HG03045 (cell line): ENCODE data around the gene GALNT9.

Experiments
- ATAC-seq: cut with Tn5 transposase; IDR thresholded peaks from one replicate; pipeline ENCODE4 v1.9.1; 2021; ENCODE audit warnings: mild to moderate bottlenecking, moderate library complexity; ENCODE audit not compliant: unreplicated experiment

The GALNT9 gene

GRCh38 chr12:132282031-132282949, 47.1 kb downstream of the GALNT9 start:
- ATAC-seq: no peak

DNA sequence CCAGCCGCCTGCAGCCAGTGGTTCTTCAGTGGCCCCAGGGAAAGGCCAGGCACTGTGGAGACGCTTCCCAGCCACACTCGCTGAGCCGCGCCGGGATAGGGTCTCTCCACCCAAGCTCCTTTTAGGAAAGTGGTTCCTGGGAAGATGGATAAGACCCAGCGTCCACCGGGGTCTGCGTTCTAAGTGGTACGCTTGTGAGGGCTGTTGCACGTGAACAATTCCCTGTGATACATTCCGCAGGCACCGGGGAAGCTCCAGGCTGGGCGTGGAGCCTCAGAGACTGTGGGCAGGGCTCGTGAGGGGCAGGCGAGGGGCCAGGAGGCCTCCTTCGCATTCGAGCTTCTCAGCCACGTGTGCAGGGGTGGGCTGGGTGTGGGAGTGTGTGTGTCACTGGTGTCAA, 48.4 kb downstream of the GALNT9 start:
- no peak for ATAC-seq

DNA sequence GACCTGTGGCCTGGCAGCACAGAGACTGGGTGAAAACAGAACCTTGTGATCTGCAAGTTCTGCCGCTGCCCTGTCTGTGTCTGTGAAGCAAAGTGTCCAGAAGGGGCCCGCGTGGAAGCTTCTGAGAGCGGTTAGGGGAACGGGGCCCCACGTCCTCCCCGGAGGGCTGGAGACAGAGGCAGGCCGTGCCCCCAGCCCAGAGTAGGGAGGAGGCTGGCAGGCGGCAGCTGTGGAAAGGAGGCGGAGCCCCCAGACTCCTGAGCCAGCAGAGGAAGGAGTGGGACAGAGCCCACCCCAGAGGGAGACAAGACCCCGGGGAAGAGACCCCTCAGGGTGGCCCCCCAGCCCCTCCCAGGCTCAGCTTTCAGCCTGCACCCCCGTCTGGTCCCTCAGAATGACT, 49.0 kb downstream of the GALNT9 start:
- ATAC-seq: no peak

DNA sequence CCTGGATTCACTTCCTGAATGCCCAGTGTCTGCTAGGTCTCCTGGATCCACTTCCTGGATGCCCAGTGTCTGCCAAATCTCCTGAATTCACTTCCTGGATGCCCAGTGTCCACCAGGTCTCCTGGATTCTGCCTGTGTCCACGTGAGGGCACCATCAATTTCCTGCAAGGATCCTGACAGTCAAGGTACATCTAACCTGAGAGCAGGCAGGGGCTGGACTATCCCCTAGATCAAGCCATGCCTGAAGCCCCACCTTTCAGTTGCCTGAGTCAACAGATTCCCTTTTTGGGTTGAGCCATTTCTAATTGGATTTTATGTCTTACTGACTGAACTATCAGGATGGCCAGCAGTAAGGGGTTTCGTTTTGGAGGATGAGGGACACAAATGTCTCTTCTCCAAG, 49.5 kb downstream of the GALNT9 start:
- ATAC-seq: no peak

- no peak for ATAC-seq
These were observed 50.1 kb downstream of the GALNT9 start for GRCh38 chr12:132279184-132279889.

DNA sequence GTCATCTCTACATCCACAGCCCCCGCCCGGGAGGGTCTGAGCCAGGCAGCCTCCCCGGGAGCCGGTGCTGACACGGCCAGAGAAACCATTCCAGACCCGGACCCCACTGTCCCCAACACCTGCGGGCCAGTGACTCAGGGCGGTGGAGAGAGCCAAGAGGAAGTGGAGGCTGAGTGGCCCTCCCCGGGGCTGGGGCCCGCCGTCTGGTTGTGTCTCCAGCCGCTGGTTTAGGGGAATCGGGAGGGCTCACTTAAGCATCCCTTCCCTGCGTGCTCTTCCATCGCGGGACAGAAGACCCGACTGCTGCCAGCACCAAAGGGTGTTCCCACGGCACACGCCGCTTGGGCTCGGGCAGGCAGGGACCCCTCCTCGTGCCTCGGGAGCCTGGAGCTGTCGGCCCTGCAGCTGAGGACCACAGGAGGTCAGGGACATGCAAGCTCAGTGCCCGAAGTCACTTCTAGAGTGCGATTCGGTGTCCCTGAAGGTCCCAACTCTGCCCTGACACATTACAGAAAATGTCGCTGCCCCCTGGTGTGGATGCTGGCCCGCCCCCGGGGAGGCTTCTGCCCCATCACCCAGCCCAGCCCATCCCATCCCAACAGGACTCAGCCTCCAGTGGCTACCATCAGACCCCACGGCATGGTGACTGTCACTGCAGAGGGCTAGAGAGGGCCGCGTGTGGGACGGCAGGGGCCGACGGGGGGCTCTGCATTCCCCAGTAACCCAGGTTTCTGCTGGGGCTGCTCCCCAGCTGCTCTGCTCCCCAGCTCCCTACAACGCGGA, 50.8 kb downstream of the GALNT9 start:
- ATAC-seq: no peak

DNA sequence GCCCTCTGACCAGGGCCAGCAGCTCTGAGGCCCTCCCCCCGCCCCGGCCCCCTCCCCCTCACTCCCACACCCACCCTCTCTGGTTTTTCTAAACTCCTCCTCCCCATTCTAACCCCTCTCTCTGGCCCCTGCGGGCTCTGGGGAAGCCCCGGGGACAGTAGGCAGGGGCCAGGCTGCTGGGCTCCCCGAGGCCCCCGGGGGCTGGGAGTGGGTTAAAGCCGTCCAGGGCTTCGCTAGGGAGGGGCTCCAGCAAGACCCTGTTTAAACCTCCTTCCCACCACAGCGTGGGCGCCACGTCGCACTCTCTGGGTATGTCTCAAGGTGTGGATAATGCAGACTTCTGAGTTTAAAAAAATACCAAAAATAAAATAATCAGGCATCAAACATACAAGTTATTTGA, 51.4 kb downstream of the GALNT9 start:
- no peak for ATAC-seq

DNA sequence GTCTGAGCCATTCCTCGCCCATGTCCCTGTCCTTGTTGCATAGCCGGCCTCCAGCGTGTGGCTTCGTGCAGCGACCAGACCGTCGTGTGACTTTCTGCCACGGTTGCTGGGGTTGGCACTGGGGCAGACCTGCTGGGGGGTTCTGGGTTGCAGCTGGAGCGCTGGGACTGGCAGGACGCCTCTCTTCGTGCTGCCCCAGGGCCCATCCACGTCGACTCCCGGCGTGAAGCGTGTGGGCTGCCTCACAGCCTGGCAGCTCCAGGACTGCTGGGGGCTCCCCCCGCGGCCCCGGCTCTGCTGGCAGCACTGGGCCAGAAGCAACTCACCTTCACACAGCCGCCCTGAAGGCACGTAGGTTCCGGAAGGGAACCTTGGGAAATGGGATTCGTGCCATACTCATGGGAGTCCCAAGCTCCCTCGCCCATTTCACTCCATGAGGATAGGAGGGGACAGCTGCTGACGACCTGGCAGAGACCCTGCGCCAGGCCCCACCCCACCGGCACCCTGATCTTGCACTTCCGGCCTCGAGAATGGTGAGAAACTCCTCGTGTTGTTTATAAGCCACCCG, 51.9 kb downstream of the GALNT9 start:
- ATAC-seq: no peak

- ATAC-seq: no peak
These were observed 52.5 kb downstream of the GALNT9 start for GRCh38 chr12:132276827-132277373.

DNA sequence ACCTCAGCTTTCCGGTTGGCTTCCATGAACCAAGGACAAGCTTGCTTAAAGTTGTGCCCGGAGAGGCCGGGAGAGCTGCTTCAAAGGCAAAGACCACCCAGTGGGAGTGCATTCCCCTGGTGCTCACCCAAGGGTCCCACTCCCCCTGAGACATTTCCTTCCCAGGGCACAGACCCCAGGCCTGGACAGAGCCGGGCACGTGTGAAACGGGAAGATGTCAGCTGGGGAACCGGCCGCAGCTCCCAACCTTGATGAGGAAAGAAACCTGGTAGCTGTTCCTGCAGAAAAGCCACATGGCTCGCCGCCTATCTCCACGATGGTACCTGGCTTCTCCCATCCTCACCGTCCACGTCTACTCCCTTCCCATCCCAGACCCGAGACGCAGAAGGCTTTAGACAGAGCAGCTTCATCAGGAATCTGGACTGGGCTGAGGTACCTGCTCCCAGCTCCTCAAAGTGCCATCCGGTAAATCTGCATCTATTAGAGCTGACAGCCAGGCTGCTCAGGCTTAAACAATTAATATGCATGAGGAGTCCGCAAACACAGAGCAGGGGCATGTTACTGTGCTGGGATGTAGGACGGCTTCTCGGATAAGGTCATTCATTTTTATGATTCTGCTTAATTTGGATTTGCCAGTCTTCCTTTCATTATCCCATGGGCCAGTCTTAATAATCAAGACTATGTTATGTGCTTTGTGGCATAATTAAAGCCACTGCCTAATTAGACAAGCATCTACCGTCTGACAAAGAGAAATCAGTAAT, 53.1 kb downstream of the GALNT9 start:
- no peak for ATAC-seq

DNA sequence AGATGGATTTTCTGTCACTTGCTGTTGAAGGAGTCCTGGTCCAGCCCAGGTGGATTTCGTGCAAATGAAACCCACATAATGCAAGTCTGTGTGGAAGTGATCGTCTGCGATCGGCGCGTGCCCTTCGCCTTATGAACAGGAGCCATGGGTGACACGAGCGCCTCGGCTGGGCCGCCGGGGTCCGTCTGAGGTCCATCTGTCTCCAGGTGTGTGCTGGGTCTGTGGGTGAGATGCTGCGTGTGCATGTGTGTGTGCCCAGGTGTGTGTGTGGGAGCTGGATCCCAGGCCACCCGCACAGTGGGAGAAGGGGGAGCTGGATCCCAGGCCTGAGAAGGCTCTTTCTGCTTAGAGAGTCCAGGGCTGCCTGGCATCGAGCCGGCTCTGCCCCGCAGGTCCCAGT, 53.8 kb downstream of the GALNT9 start:
- ATAC-seq: no peak

DNA sequence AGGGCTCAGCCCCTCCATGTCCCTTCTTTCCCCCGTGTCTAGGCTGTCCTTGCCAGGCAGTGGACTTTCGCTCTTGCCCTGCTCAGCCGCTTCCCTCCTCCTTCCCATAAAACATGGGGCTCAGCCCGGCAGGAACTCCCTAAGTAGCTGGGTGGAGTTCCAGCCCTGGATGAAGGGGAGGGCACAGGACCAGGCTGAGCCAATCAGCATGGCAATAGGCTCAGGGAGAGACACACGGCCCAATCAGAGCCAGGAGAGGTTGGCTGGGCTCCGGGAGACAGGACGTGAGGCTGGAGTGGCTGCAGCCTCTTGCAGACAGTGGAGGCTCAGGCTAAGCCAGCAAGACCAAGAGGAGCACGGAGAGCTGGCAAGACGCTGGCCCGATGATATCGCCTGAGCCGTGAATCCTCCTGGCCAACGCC, 54.3 kb downstream of the GALNT9 start:
- no peak for ATAC-seq

DNA sequence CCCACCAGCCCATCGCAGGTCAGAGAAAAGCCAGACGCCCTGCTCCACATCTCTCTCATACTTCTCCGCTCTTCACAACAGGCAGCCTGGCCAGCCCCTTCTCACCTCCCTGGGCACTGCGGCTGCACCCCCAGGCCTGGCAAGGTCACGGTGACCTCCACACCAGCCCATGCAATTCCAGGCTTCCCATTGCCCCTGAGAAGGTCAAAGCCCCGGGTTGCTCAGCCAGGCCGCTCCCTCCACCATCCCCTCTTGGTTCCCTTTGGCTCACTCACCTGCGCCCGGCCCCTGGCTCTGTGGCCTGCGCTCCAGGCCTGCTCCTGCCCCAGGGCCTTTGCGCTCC, 55.4 kb downstream of the GALNT9 start:
- no peak for ATAC-seq

DNA sequence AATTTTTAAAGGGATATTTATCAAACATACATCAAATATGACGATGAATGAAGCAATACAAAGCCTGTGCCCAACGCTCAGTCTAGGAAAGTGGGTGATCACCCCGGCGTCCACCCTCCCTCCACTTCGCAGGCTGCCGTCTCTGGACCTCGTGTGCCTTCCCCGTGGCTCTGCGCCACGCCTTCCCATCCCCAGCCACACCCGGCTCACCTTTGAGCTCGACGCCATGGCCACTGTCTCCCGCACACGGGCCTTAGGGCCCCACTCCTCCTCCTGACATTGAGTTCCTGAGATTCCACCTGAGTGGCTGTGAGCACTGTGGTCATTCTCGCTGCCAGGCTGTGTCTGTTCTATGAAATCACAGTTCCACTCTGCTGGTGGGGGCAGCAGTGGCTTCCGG, 56.7 kb downstream of the GALNT9 start:
- ATAC-seq: no peak

GRCh38 chr12:132271755-132272092, 57.7 kb downstream of the GALNT9 start:
- ATAC-seq: no peak

GRCh38 chr12:132270969-132271754, 58.2 kb downstream of the GALNT9 start:
- ATAC-seq: no peak

- no peak for ATAC-seq
These were observed 58.9 kb downstream of the GALNT9 start for GRCh38 chr12:132270516-132270915.

- ATAC-seq: no peak
These were observed 60.0 kb downstream of the GALNT9 start for GRCh38 chr12:132269271-132269968.

DNA sequence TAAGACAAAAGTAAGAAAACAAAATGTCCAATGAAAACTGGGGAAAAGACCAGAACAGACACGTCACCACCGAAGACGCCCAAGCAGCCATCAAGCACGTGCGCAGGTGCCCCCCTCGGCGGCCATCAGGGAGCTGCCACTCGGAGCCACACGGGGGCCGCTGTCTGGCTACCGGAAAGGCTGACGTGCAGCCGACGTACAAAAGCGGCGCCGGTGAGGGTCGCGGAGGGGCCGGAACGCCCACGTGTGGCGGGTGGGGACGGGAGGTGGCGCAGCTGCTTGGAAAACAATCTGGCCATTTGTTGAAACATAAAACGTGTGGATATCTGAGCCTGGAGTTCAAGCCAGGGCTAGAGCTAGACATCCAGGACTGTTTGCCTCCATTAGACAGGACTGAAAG, 60.7 kb downstream of the GALNT9 start:
- ATAC-seq: no peak
